ENCODE data around the gene EIF4G3. TPM values are rescaled to one million over a fixed set of nuclear protein-coding genes. Genes with fewer than 3 reads are reported as not detected.

EIF4G3 gene
- total and polyA plus RNA-seq, 9 of the 15 experiments (the other 6 are each of a cell fraction or from before 2014, with no cell fraction given): 6.7 to 40.5 (median 32.1) TPM

GRCh38 chr1:20964540-20965484, 211.9 kb downstream of the EIF4G3 start (continued):
- no peak for TF ChIP-seq ZNF592 (IDR thresholded peaks at IDR 0.05)
- TF ChIP-seq HDGF (IDR thresholded peaks at IDR 0.05): no peak
- no peak for TF ChIP-seq CEBPZ (IDR thresholded peaks at IDR 0.05; ENCODE audit: borderline replicate concordance, low read depth, low read length)
- no peak for TF ChIP-seq RB1 (IDR thresholded peaks at IDR 0.05; ENCODE audit: low read depth)
- TF ChIP-seq MXI1 (IDR thresholded peaks at IDR 0.05; ENCODE audit: low read depth, low read length): no peak
- TF ChIP-seq SPI1 (IDR thresholded peaks at IDR 0.05; ENCODE audit: borderline replicate concordance, low read depth, low read length): peak; percentile 92
- TF ChIP-seq ZNF232 (CRISPR knock-in tag; IDR thresholded peaks at IDR 0.05): no peak
- no peak for TF ChIP-seq ILK (tag; IDR thresholded peaks at IDR 0.05; ENCODE audit: borderline replicate concordance, low read depth)
- TF ChIP-seq ZNF57 (CRISPR knock-in tag; IDR thresholded peaks at IDR 0.05): no peak
- TF ChIP-seq MCM2 (IDR thresholded peaks at IDR 0.05; ENCODE audit: low read depth): no peak
- no peak for TF ChIP-seq MTF1 (CRISPR knock-in tag; IDR thresholded peaks at IDR 0.05; ENCODE audit: borderline replicate concordance)
- no peak for TF ChIP-seq ZBTB33 (CRISPR knock-in tag; IDR thresholded peaks at IDR 0.05)
- no peak for TF ChIP-seq ZNF561 (CRISPR knock-in tag; conservative IDR thresholded peaks at IDR 0.05)

All from K562 (cell line).